Gastrocnemius medialis (tissue), 4 donors: ENCODE results near the gene DCC. TPM values are rescaled to one million over a fixed set of nuclear protein-coding genes. Genes with fewer than 3 reads are reported as not detected.

Experiments used
- ATAC-seq, 2 donors: fragments of 150-250 bp; one replicate each; pipeline ENCODE4 v1.9.1; 2016
- DNase-seq, 2 donors: peaks; one replicate each; pipeline ENCODE4 v3.0.0-alpha.2; 2019
- H3K27ac ChIP-seq, 4 donors: fragments of 200-600 bp; sonication (generic); 1 replicate in 1 of 4; 2 replicates in 3 of 4; pipeline ENCODE4 v1.5.1; 2016 to 2018; ENCODE audit warnings: mild to moderate bottlenecking in 2 of 4, moderate library complexity in 1 of 4
- H3K27me3 ChIP-seq, 3 donors: fragments of 200-600 bp; sonication (generic) in 2 of 3; 1 replicate in 1 of 3; 2 replicates in 2 of 3; pipeline versions ENCODE4 v1.5.1 to v1.6.0; 2016 to 2019; ENCODE audit warnings: mild to moderate bottlenecking in 1 of 3, moderate library complexity in 1 of 3
- H3K36me3 ChIP-seq, 2 donors: fragments of 200-600 bp; sonication (generic) in 1 of 2; one replicate each; pipeline ENCODE4 v1.5.1; 2017 to 2018
- H3K4me1 ChIP-seq, 2 donors: fragments of 200-600 bp; sonication (generic) in 1 of 2; one replicate each; pipeline ENCODE4 v1.5.1; 2016 to 2017; ENCODE audit warnings: mild to moderate bottlenecking in 2 of 2
- H3K4me3 ChIP-seq, 4 donors: fragments of 200-600 bp; sonication (generic) in 3 of 4; 1 replicate in 1 of 4; 2 replicates in 3 of 4; pipeline ENCODE4 v1.5.1; 2016 to 2019; ENCODE audit warnings: mild to moderate bottlenecking in 2 of 4
- H3K9me3 ChIP-seq, 3 donors: fragments of 200-600 bp; sonication (generic) in 2 of 3; 1 replicate in 1 of 3; 2 replicates in 2 of 3; pipeline ENCODE4 v1.5.1; 2016 to 2019
- POLR2A ChIP-seq, 2 donors: fragments of 450-650 bp; IDR thresholded peaks; one replicate each; pipeline ENCODE4 v1.6.1; 2017; ENCODE audit warnings: antibody characterized with exemption in 2 of 2, mild to moderate bottlenecking in 2 of 2, moderate library complexity in 2 of 2
- in situ Hi-C, 4 donors: fragments of 200-750 bp; cut with MboI; loops; one replicate each; pipeline versions ENCODE4 v1.15.0 to v1.8.0; 2017; ENCODE audit warnings: low sequenced_read_pairs in 4 of 4
- intact Hi-C: fragments of 100-400 bp; cut with DNase I; formaldehyde crosslinking; loops from one replicate; pipeline ENCODE4 v1.15.1; 2023; ENCODE audit warnings: low total_unique reads
- total RNA-seq, 4 donors: library from RNA; depleted of rRNA; stranded (reverse); fragments of >200 nt; gene quantifications; one replicate each; pipeline versions ENCODE4 v1.1.0 to v1.2.3, GENCODE V29; 2016
- TF ChIP-seq, protein P1 (sequence below), 5 experiments: fragments of 450-650 bp in 3 of 5; fragments of 200-600 bp in 2 of 5; sonication (generic) in 2 of 5; IDR thresholded peaks in 4 of 5; conservative IDR thresholded peaks in 1 of 5; 1 replicate in 4 of 5; 2 replicates in 1 of 5; pipeline ENCODE4 v1.5.1; 2016 to 2019; ENCODE audit warnings: antibody characterized with exemption in 5 of 5, mild to moderate bottlenecking in 3 of 5, moderate library complexity in 3 of 5

Gene DCC
- total RNA-seq, 4 donors from 2014 or later, result not detected

DNA sequence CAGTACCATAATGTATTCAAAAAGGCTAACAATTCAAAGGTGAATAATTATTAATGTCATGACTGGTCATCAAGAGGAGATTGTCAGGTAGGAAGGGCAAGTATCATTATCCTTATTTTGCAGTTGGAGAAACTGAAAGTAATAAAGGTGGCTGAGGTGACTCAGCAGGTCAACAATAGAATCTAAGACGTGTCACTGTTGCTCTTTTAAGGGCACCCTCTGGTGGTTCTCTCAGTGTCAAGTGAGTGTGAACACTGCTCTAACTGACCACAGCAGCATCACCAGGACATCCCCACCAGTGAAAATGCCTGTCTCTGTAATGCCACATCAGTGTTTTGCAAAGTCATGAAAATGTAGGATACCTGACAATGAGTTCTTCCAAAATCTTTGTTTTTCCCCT is 69.7 kb downstream of the DCC start:
- Histone ChIP-seq H3K27me3 (no peaks in the 10 kb centered on the region), H3K9me3 (no peaks in the 10 kb centered on the region), H3K36me3 (no peaks in the 10 kb centered on the region), H3K4me1 (no peaks in the 10 kb centered on the region), H3K4me3 (no peak overlapping the region), H3K27ac (no peak overlapping the region)
- intact Hi-C loops (no loop called here), in situ Hi-C loops (loop anchor here in 1 of 4 donors (25.0 kb wide), 1 partner anchor 103 kb away; no protein-coding TSS in a partner anchor)
- no peak for TF ChIP-seq POLR2A (IDR thresholded peaks at IDR 0.05)
- TF ChIP-seq, protein P1, sequence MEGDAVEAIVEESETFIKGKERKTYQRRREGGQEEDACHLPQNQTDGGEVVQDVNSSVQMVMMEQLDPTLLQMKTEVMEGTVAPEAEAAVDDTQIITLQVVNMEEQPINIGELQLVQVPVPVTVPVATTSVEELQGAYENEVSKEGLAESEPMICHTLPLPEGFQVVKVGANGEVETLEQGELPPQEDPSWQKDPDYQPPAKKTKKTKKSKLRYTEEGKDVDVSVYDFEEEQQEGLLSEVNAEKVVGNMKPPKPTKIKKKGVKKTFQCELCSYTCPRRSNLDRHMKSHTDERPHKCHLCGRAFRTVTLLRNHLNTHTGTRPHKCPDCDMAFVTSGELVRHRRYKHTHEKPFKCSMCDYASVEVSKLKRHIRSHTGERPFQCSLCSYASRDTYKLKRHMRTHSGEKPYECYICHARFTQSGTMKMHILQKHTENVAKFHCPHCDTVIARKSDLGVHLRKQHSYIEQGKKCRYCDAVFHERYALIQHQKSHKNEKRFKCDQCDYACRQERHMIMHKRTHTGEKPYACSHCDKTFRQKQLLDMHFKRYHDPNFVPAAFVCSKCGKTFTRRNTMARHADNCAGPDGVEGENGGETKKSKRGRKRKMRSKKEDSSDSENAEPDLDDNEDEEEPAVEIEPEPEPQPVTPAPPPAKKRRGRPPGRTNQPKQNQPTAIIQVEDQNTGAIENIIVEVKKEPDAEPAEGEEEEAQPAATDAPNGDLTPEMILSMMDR (IDR thresholded peaks at IDR 0.05 in 4 of 5, conservative IDR thresholded peaks at IDR 0.05 in 1 of 5), result no peak
- DNase-seq (no peak), ATAC-seq (no peak)

DNA sequence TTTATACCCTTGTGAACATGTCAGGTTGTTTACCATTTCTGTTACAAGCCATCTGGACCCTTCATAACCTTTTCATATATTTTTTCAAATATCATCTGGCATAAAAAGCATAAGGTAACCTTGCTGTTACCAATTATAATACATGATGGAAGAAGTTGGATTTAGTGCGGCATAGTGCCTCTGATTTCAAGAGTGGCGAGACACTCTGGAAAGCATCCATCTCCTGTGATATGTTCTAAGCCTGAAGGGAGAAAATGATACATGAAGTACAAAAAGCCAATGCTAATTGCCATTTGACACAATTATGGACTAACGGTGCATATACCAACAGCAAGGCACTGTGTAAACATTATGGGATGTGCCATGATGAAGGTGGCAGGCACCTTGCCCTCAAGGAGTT is 75.1 kb downstream of the DCC start:
- Histone ChIP-seq H3K9me3 (no peaks in the 10 kb centered on the region), H3K4me3 (no peak overlapping the region), H3K27ac (no peak overlapping the region), H3K36me3 (no peaks in the 10 kb centered on the region), H3K4me1 (no peaks in the 10 kb centered on the region), H3K27me3 (no peaks in the 10 kb centered on the region)
- intact Hi-C loops, result no loop called here
- in situ Hi-C loops, result loop anchor here in 1 of 4 donors (25.0 kb wide), 1 partner anchor 97 kb away; no protein-coding TSS in a partner anchor
- no peak for DNase-seq
- no peak for ATAC-seq
- TF ChIP-seq, protein P1 (IDR thresholded peaks at IDR 0.05 in 4 of 5, conservative IDR thresholded peaks at IDR 0.05 in 1 of 5), result no peak
- no peak for TF ChIP-seq POLR2A (IDR thresholded peaks at IDR 0.05)

DNA sequence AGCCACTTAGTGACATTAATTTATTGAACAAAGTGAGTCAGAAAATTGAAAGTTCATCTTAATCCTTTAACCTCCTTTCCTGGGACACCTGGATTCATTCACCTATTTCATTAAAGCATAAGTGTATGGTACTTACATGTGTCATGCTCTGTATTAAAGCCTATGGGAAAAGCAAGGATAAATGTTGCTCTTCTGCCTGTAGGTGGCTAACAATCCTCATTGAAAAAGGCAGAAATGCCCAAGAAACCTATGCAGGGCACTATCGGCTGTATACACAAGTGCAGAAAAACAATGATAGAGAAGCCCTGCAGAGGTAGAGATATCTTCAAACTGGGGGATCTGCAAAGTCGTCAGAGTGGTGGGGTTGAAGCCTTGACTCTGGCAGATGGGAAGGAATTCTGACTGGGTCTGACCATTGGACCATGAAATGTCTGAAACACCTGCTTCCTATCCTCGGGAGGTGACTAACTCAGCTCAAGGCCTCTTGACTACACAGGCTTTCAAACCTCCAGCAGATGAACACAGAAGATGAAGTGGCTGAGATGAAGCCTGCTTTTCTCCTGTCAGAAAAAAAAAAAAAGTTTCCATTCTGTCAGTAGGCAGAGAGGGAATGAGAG is 83.1 kb downstream of the DCC start:
- no peak for DNase-seq
- intact Hi-C loops (no loop called here), in situ Hi-C loops (loop anchor here in 1 of 4 donors (25.0 kb wide), 1 partner anchor 89 kb away; no protein-coding TSS in a partner anchor)
- Histone ChIP-seq H3K4me1 (no peaks in the 10 kb centered on the region), H3K27ac (no peak overlapping the region), H3K4me3 (no peak overlapping the region), H3K9me3 (no peaks in the 10 kb centered on the region), H3K36me3 (no peaks in the 10 kb centered on the region), H3K27me3 (no peaks in the 10 kb centered on the region)
- no peak for ATAC-seq
- TF ChIP-seq POLR2A (IDR thresholded peaks at IDR 0.05), result no peak
- TF ChIP-seq, protein P1 (IDR thresholded peaks at IDR 0.05 in 4 of 5, conservative IDR thresholded peaks at IDR 0.05 in 1 of 5), result no peak

DNA sequence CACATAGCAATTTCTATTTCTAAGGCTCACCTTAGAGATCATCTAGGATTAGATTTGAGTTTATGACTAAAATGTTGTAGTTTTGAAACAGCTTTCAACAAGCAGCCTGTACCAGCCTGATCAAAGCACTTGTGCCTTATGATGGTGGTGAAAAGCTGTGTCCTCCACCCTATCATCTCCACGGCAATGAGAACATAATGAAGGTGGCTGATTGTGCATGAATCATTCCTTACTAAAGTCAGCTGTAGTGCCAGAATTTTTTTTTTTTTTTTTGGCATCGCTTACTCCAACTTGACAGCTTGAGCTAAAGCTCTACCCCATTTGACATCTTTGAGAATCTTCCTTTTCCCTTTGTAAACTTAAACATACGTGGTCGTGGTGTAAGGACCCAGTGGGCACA is 86.0 kb downstream of the DCC start:
- in situ Hi-C loops, result no loop called here
- no peak for TF ChIP-seq POLR2A (IDR thresholded peaks at IDR 0.05)
- TF ChIP-seq, protein P1 (IDR thresholded peaks at IDR 0.05 in 4 of 5, conservative IDR thresholded peaks at IDR 0.05 in 1 of 5), result no peak
- DNase-seq (no peak), ATAC-seq (no peak)
- no peaks in the 10 kb centered on the region for H3K27me3 ChIP-seq
- intact Hi-C loops, result no loop called here
- H3K4me1 ChIP-seq, result no peaks in the 10 kb centered on the region
- no peaks in the 10 kb centered on the region for H3K9me3 ChIP-seq
- no peak overlapping the region for H3K4me3 ChIP-seq
- no peaks in the 10 kb centered on the region for H3K36me3 ChIP-seq
- H3K27ac ChIP-seq, result no peak overlapping the region

DNA sequence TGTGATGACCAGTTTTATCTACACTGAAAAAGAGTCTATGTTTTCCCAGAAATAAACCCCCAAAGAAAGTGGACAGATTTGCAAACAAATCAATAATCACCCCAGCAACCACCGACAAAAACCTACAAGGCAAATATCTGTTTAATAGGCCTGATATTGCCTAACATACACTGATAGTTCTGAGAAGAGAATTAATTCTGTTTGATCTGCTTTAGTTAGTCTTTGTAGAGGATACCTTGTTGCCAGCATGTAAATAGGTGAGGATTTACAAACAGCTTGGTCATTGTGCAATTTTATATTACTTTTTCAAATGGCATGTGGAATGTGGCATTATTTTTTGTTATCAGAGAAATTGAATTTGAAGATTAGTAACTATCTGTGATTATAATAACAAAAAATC is 86.5 kb downstream of the DCC start:
- intact Hi-C loops (no loop called here), in situ Hi-C loops (no loop called here)
- H3K36me3 ChIP-seq, result no peaks in the 10 kb centered on the region
- ATAC-seq, result no peak
- no peak for DNase-seq
- TF ChIP-seq, protein P1 (IDR thresholded peaks at IDR 0.05 in 4 of 5, conservative IDR thresholded peaks at IDR 0.05 in 1 of 5), result no peak
- TF ChIP-seq POLR2A (IDR thresholded peaks at IDR 0.05), result no peak
- H3K4me1 ChIP-seq, result no peaks in the 10 kb centered on the region
- no peak overlapping the region for H3K4me3 ChIP-seq
- no peaks in the 10 kb centered on the region for H3K27me3 ChIP-seq
- H3K9me3 ChIP-seq, result no peaks in the 10 kb centered on the region
- no peak overlapping the region for H3K27ac ChIP-seq
